Measurements from ENCODE around the gene POMGNT2.

POMGNT2 gene

DNA sequence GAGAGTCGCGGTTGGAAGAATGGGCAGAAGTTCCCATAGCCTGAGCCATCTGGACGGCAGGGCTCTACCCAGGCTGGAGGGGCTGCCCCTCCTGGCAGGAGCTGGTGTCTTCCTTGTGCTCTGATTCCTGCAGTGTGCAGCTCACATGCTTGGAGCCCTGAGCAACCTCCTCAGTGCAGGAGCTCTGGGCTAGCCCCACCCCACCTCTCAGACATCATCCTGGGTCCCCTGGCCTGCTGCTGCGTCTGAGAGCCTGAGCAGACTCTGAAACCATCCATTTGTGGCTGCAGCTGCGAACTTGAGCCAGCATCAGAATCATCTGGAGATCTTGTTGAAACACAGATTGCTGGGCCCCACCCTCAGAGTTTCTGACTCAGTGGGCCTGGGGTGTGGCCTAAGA is 42.8 kb downstream of the POMGNT2 start:
- H3K36me3 ChIP-seq (ENCODE audit: insufficient read depth, low read length) = no peaks in the 10 kb centered on the region
- peaks cover 10% of the 10 kb centered on the region for H3K4me1 ChIP-seq (ENCODE audit: insufficient read depth, low read length, poor library complexity, severe bottlenecking)
- H3K9me2 ChIP-seq (replicated peaks; ENCODE audit: low read depth, low read length) = no peaks in the 10 kb centered on the region
- H3F3A ChIP-seq (ENCODE audit: low read depth) = no peaks in the 10 kb centered on the region
- H3K4me2 ChIP-seq (ENCODE audit: low read depth, low read length, poor library complexity, severe bottlenecking) = no peak overlapping the region
- no peak for TF ChIP-seq EZH2phosphoT487 (IDR thresholded peaks at IDR 0.05; ENCODE audit: borderline replicate concordance)
- no peak for TF ChIP-seq CTCF (conservative IDR thresholded peaks at IDR 0.05; ENCODE audit: low read length)
- no peak overlapping the region for H3K9ac ChIP-seq (ENCODE audit: low read depth, low read length, poor library complexity, severe bottlenecking)
- no peaks in the 10 kb centered on the region for H4K20me1 ChIP-seq (ENCODE audit: insufficient read depth, low read length, poor library complexity, severe bottlenecking)
- H3K27me3 ChIP-seq (ENCODE audit: insufficient read depth, low read length, poor library complexity, severe bottlenecking) = no peaks in the 10 kb centered on the region
- no peaks in the 10 kb centered on the region for H3K79me2 ChIP-seq (ENCODE audit: insufficient read depth, low read length)
- no peak overlapping the region for H3K4me3 ChIP-seq (ENCODE audit: low read length, poor library complexity, severe bottlenecking)
- no peaks in the 10 kb centered on the region for H3K9me3 ChIP-seq (ENCODE audit: insufficient read depth, low read depth, low read length)
- H2AFZ ChIP-seq (ENCODE audit: low read length) = no peak overlapping the region; the same call in 1 of the 2 replicates

- no peaks in the 10 kb centered on the region for H3F3A ChIP-seq (ENCODE audit: low read depth)
- H3K9ac ChIP-seq (ENCODE audit: low read depth, low read length, poor library complexity, severe bottlenecking) = no peak overlapping the region
- no peak overlapping the region for H3K4me3 ChIP-seq (ENCODE audit: low read length, poor library complexity, severe bottlenecking)
- H3K36me3 ChIP-seq (ENCODE audit: insufficient read depth, low read length) = no peaks in the 10 kb centered on the region
- TF ChIP-seq CTCF (conservative IDR thresholded peaks at IDR 0.05; ENCODE audit: low read length) (no peak), EZH2phosphoT487 (IDR thresholded peaks at IDR 0.05; ENCODE audit: borderline replicate concordance) (no peak)
- no peaks in the 10 kb centered on the region for H3K9me2 ChIP-seq (replicated peaks; ENCODE audit: low read depth, low read length)
- H3K27me3 ChIP-seq (ENCODE audit: insufficient read depth, low read length, poor library complexity, severe bottlenecking) = no peaks in the 10 kb centered on the region
- H3K79me2 ChIP-seq (ENCODE audit: insufficient read depth, low read length) = no peaks in the 10 kb centered on the region
- H2AFZ ChIP-seq (ENCODE audit: low read length) = no peak overlapping the region; the same call in 1 of the 2 replicates
- no peaks in the 10 kb centered on the region for H3K9me3 ChIP-seq (ENCODE audit: insufficient read depth, low read depth, low read length)
- no peak overlapping the region for H3K4me2 ChIP-seq (ENCODE audit: low read depth, low read length, poor library complexity, severe bottlenecking)
- peaks cover 10% of the 10 kb centered on the region for H3K4me1 ChIP-seq (ENCODE audit: insufficient read depth, low read length, poor library complexity, severe bottlenecking)
- no peaks in the 10 kb centered on the region for H4K20me1 ChIP-seq (ENCODE audit: insufficient read depth, low read length, poor library complexity, severe bottlenecking)
These were observed 43.3 kb downstream of the POMGNT2 start for GRCh38 chr3:43062564-43063040.

GRCh38 chr3:43062040-43062563 is 43.8 kb downstream of the POMGNT2 start:
- H3K4me1 ChIP-seq (ENCODE audit: insufficient read depth, low read length, poor library complexity, severe bottlenecking) = peaks cover 10% of the 10 kb centered on the region
- no peaks in the 10 kb centered on the region for H3F3A ChIP-seq (ENCODE audit: low read depth)
- no peak overlapping the region for H3K4me3 ChIP-seq (ENCODE audit: low read length, poor library complexity, severe bottlenecking)
- H3K9ac ChIP-seq (ENCODE audit: low read depth, low read length, poor library complexity, severe bottlenecking) = no peak overlapping the region
- no peaks in the 10 kb centered on the region for H3K36me3 ChIP-seq (ENCODE audit: insufficient read depth, low read length)
- no peaks in the 10 kb centered on the region for H3K9me2 ChIP-seq (replicated peaks; ENCODE audit: low read depth, low read length)
- no peak overlapping the region for H3K4me2 ChIP-seq (ENCODE audit: low read depth, low read length, poor library complexity, severe bottlenecking)
- no peaks in the 10 kb centered on the region for H3K79me2 ChIP-seq (ENCODE audit: insufficient read depth, low read length)
- H3K9me3 ChIP-seq (ENCODE audit: insufficient read depth, low read depth, low read length) = no peaks in the 10 kb centered on the region
- no peaks in the 10 kb centered on the region for H4K20me1 ChIP-seq (ENCODE audit: insufficient read depth, low read length, poor library complexity, severe bottlenecking)
- H2AFZ ChIP-seq (ENCODE audit: low read length) = no peak overlapping the region
- no peaks in the 10 kb centered on the region for H3K27me3 ChIP-seq (ENCODE audit: insufficient read depth, low read length, poor library complexity, severe bottlenecking)
- TF ChIP-seq CTCF (conservative IDR thresholded peaks at IDR 0.05; ENCODE audit: low read length) = no peak
- no peak for TF ChIP-seq EZH2phosphoT487 (IDR thresholded peaks at IDR 0.05; ENCODE audit: borderline replicate concordance)
